Measurements from ENCODE around the gene ARHGEF17.
"Not testable (repeated sequence)": the region's sequence is repeated elsewhere in the genome, so short reads cannot be mapped to it uniquely, and the experiment has no call there.

Gene ARHGEF17

GRCh38 chr11:73274191-73274590 is 33.9 kb upstream of the ARHGEF17 start:
- DNase-seq = not testable (repeated sequence)

DNA sequence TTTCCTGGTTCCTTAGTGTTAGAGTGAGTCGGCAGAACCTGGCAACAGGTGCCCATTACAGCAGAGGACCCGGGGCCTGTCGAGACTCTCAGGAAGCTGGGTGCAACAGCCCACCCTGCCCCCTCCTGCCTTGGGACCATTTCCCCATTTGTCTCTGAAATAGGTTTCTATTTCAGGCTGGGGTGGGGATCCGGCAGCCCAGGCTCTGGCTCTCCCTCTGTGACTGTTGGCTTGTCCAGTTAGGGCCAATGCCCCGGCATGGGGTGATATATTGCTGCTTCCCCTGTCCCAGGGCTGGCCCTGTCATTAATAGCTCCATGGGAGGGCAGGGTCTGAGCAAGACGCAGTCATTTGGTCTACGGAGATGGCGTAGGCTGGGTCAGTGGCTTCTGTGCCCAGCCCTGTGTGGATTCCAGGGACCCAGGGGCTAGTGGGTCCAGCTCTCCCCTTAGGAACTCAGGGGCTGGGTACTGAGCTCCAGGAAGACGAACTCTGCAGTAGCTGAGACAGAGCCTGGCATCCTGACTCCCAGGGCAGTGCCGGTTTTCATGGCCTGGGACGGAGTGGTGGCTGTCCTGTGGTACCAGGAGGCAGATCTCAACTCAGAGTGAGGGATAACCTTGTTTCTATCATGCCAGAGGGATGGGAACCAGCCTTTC is 33.2 kb upstream of the ARHGEF17 start:
- no peak for DNase-seq

DNA sequence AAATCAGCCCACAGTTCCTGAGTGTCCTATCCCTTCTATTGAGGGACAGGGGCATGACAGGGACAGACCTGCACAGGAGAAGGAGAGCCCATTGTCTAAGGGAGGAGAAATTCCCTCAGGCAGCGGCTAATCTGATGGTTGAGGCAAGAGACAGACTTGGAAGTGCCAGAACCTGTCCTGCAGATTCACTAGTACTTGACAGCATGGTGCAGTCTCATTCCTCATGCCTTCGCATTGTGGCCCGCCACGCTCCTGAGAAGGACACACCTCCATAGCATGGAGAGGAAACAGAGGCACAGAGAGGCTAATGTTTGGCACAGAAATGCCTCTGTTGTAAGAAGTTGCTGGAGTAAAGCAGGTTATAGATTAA is 32.7 kb upstream of the ARHGEF17 start:
- DNase-seq = no peak

GRCh38 chr11:73277467-73277866 is 30.6 kb upstream of the ARHGEF17 start:
- DNase-seq = no peak

DNA sequence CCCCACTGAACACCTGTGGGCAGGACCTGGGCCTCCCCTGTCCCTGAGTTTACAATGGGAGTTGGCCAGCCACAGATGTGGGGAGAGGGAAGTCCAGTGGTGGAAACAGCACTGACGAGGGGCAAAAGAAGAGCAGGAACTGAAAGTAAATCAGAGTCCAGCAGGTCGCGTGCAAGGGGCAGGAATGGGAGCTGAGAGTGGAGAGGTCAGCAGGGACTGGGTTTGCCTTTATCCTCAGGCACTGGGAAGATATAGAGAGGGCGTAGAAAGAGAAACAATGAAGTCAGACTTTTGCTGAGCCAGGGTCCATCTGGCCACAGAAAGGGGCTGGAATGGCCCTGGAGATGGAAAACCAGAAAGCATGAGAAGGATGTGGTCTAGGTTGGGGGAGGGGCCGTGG is 27.4 kb upstream of the ARHGEF17 start:
- no peak for DNase-seq

- no peak for DNase-seq
Observed at GRCh38 chr11:73281201-73281741, 26.8 kb upstream of the ARHGEF17 start.

DNA sequence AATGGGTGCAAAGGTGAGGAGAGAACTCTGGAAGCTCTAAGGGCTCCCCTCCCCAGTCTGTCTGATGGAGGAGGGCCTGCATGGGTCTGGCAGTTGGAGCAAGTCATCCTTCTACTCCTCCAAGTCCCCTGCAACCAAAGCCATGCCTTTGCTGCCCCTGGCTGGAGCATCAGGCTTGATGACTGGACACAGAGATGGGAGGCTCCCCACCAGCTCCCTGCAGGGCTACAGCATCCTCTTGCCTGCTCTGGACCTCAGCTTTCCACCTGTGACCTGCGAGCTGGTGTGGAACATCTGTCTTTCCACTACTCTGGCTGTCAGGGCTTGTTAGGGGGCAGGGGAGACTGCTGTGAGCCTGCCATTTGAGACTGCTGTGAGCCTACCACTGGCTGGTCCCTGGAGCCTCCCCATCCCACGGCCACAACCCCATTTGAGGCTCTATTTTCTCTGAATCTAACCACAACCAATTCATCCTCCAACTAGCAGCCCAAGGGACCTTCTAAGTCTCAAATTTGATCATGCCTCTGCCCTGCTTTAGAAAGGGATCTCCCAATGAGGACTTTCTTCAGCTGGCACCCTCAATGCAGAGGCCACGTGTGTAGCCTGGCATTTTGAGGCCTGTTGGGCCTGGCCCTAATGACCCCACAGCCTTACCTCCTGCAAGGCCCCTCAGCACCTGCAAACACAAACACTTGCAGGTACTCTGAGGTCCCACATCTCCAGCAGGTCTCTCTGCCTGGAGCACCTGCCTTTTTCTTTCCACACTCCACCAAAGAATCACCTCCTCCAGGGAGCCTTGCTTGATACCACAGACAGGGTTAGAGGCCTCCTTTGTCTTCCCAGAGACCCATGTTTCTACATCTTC is 26.0 kb upstream of the ARHGEF17 start:
- DNase-seq = no peak

- DNase-seq = no peak
Observed at GRCh38 chr11:73283276-73284000, 24.6 kb upstream of the ARHGEF17 start.

DNA sequence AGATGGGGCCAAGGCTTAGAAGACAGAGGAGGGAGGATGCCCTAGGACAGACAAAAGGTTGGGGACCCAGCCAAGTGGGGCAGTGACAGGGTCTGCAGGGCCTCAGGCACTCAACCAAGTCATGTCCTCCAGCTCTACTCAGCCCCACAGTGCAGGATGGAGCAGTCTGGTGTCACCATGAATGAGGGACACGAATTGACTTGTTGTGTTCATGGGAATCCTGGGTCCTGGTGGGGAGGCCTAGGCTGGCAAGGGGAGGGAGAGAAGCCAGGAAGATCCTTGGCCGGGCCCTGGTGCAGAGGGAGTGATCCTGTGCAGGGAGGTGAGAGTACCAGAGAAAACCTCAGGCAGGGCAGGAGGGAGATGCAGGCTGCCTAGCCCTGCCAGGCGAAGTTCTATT is 24.0 kb upstream of the ARHGEF17 start:
- DNase-seq = no peak

- no peak for DNase-seq
Observed at GRCh38 chr11:73285721-73286120, 22.4 kb upstream of the ARHGEF17 start.

DNA sequence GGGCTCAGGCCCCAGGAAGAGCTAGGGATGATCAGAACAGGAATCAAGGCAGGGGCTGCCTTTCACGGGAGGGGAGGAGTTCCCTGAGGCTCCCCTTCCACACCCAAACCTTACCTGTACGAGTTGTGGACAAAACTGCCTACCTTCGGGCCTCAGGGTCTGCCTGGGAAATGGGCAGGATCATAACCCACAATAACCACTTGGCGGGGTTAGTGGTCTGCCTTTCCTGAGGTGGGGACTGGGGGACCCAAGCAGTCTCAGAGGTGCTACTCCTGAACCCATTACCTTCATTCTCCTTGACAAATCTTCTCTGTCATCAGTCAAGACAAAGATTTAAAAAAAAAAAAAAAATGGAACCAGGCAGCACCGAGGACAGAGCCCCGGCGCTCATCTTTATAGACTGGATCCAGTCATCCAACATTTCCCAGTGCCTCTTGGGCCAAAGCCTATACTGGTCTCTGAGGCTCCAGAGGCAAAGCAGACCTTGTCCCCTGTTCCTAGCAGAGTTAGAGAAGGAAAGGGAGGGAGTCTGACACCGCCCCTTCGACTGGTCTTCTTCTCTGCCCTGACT is 21.8 kb upstream of the ARHGEF17 start:
- no peak for DNase-seq

DNA sequence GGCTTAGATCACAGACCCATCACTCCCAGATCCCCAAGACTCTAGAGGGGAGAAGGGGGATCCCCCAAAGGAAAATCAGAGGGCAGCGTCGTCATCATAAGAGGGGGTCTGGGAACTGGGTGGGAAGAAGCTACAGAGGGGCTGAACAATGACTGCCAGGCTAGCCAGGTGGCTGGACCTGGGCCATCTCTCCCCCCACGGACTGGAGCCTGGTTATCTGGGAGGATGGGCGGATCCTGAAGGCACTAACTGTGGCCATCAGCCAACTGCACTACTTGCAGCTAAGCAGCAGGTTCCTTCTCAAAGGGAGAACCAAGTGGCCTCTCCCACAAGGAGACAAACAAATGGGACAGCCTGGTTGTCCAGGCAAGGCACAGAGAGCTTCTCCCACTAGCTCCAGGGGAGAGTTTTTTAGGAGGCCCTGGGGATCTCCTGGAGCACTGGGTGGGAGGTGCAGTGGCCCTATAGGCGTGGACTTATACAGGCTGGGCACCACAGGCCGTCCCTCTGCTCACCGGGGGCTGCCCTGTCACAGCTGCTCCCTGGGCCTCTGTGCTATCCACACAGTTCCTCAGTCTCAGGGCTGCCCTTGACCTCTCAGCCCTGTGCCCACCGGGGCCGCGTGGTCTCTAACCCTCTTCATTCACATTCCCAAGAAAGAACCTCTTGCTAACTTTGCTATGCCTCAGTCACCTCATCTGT is 20.5 kb upstream of the ARHGEF17 start:
- no peak for DNase-seq

GRCh38 chr11:73288192-73288872 is 19.7 kb upstream of the ARHGEF17 start:
- DNase-seq = no peak

DNA sequence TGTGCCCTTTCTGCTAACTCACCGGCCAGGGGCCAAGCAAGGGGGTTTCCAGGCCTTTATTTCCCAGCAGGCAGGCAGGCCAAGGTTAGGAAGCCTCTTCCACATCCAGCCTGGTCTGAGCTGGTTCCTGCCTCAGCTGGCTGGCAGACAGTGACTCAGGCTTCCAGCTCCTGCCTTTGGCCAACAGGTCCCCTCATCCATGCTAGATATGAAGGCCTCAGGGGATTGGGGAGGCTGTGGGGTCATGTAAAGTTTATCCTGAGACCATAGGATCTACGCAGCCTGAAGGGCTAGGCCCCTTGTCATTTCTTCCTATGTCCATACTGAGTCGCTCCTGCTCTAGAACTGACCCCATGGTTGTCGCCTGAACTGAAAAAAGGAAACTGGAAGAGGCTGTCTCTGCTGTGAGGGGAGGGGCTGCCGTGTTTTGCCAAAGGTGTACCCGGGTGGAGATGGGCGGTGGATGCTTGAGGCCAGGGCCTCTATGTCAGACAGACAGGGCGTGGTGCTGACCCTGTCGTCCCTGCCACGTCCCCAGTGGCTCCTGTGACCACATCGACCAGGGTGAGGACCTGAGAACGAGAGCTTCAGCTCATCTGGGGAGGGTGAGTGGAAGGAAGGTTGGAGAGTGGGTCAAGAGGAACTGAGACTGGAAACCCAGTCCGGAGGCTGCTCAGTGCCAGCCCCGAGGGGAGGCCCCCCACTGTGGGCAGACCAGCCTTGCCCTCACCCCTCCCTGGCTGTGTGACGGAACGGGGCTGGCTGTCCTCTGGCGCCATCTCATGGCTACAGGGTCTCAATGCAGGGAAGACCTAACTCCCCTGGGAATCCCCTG is 19.0 kb upstream of the ARHGEF17 start:
- no peak for DNase-seq

- no peak for DNase-seq
Observed at GRCh38 chr11:73290536-73290935, 17.5 kb upstream of the ARHGEF17 start.

- DNase-seq = no peak
Observed at GRCh38 chr11:73291196-73291595, 16.9 kb upstream of the ARHGEF17 start.

- DNase-seq = no peak
Observed at GRCh38 chr11:73291781-73292524, 16.1 kb upstream of the ARHGEF17 start.

GRCh38 chr11:73292525-73292894 is 15.6 kb upstream of the ARHGEF17 start:
- no peak for DNase-seq

DNA sequence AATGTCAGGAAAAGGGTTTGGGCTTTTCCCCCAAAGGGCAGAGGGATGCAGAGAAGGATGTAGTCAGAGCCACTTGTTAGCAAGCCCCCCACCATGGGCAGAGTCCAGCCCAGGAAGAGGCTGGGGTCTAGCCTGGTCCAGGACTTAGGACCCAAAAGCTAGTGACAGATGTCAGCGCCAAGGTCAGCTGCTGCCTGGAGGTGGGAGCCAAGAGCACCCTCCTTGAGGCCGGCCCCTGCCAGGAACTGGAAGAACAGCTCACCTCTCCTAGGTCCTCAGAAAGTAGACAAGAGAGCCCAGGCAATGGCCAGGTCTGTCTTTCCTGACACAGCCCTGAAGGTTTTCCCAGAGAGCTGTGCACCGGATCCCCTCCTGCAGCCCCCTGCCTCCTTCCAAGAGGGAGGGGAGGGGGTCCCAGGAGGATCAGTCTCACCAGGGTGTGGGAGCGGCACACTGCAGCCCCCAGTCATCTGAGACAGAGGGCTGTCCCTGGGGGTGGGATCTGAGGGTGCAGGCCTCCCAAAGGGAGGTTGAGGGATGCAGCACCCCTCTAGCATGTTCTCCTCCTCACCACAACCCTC is 14.6 kb upstream of the ARHGEF17 start:
- DNase-seq = no peak

GRCh38 chr11:73294604-73295003 is 13.5 kb upstream of the ARHGEF17 start:
- DNase-seq = no peak
